RWPE2 (cell line): ENCODE data around the gene OR2H2.
A peak's percentile ranks its signal among the peaks of the same experiment; 100 is the strongest.

Experiments used
- ATAC-seq: fragments of 200-7000 bp; cut with Tn5 transposase; 3 replicates; pipeline ENCODE4 v1.9.1; 2021; ENCODE audit warnings: low read depth
- DNase-seq: peaks from one replicate; pipeline ENCODE4 v3.0.0-alpha.2; 2020; ENCODE audit warnings: low spot score
- H3K27ac ChIP-seq: fragments of 450-650 bp; 2 replicates; pipeline ENCODE4 v1.5.1; 2017; ENCODE audit warnings: mild to moderate bottlenecking; ENCODE audit not compliant: poor library complexity, severe bottlenecking
- H3K27me3 ChIP-seq: fragments of 250-450 bp; sonication (Bioruptor Pico); 2 replicates; pipeline ENCODE4 v1.5.1; 2021; ENCODE audit warnings: mild to moderate bottlenecking, moderate library complexity; ENCODE audit not compliant: insufficient read depth, poor library complexity, severe bottlenecking
- H3K36me3 ChIP-seq: fragments of 250-450 bp; sonication (Bioruptor Pico); 2 replicates; pipeline ENCODE4 v1.5.1; 2020; ENCODE audit warnings: low read depth, mild to moderate bottlenecking, moderate library complexity
- H3K4me1 ChIP-seq: fragments of 250-450 bp; sonication (Bioruptor Pico); 2 replicates; pipeline ENCODE4 v1.5.1; 2021; ENCODE audit warnings: mild to moderate bottlenecking, moderate library complexity; ENCODE audit not compliant: insufficient read depth, poor library complexity, severe bottlenecking
- H3K4me3 ChIP-seq: fragments of 250-450 bp; sonication (Bioruptor Pico); 2 replicates; pipeline ENCODE4 v1.5.1; 2021; ENCODE audit warnings: mild to moderate bottlenecking, moderate library complexity; ENCODE audit not compliant: severe bottlenecking
- H3K9me3 ChIP-seq: fragments of 250-450 bp; sonication (Bioruptor Pico); 2 replicates; pipeline ENCODE4 v1.5.1; 2021; ENCODE audit warnings: mild to moderate bottlenecking, moderate library complexity; ENCODE audit not compliant: severe bottlenecking
- CTCF ChIP-seq: fragments of 450-650 bp; IDR thresholded peaks from one replicate; pipeline ENCODE4 v1.5.1; 2017; ENCODE audit warnings: mild to moderate bottlenecking, moderate library complexity; ENCODE audit not compliant: poor library complexity, severe bottlenecking

The OR2H2 gene

GRCh38 chr6:29593199-29593855, 8.4 kb downstream of the OR2H2 start:
- Histone ChIP-seq H3K4me1 (no peaks in the 10 kb centered on the region), H3K27ac (no peak overlapping the region), H3K27me3 (no peaks in the 10 kb centered on the region), H3K36me3 (no peaks in the 10 kb centered on the region), H3K9me3 (no peaks in the 10 kb centered on the region), H3K4me3 (no peak overlapping the region)
- ATAC-seq (peak; percentile 55; the same call in 1 of the 3 replicates), DNase-seq (no peak)
- TF ChIP-seq CTCF: no peak

GRCh38 chr6:29596381-29596900, 11.5 kb downstream of the OR2H2 start:
- Histone ChIP-seq H3K36me3 (no peaks in the 10 kb centered on the region), H3K9me3 (no peaks in the 10 kb centered on the region), H3K4me1 (no peaks in the 10 kb centered on the region), H3K27me3 (no peaks in the 10 kb centered on the region), H3K27ac (no peak overlapping the region), H3K4me3 (no peak overlapping the region)
- ATAC-seq (no peak), DNase-seq (no peak)
- TF ChIP-seq CTCF: no peak

GRCh38 chr6:29597184-29597583, 12.3 kb downstream of the OR2H2 start:
- ATAC-seq: no peak
- H3K9me3 ChIP-seq: no peaks in the 10 kb centered on the region
- no peak overlapping the region for H3K4me3 ChIP-seq
- peaks cover under 1% of the 10 kb centered on the region; the same call in 1 of the 2 replicates for H3K36me3 ChIP-seq
- no peak for DNase-seq
- H3K4me1 ChIP-seq: no peaks in the 10 kb centered on the region
- H3K27ac ChIP-seq: no peak overlapping the region
- H3K27me3 ChIP-seq: no peaks in the 10 kb centered on the region
- no peak for TF ChIP-seq CTCF

- no peak overlapping the region for H3K27ac ChIP-seq
- no peaks in the 10 kb centered on the region for H3K9me3 ChIP-seq
- peaks cover 8% of the 10 kb centered on the region; the same call in 1 of the 2 replicates for H3K36me3 ChIP-seq
- no peak for TF ChIP-seq CTCF
- DNase-seq (no peak), ATAC-seq (peak; percentile 20; the same call in 1 of the 3 replicates)
- no peaks in the 10 kb centered on the region for H3K4me1 ChIP-seq
- H3K27me3 ChIP-seq: no peaks in the 10 kb centered on the region
- no peak overlapping the region for H3K4me3 ChIP-seq
These were observed 13.3 kb downstream of the OR2H2 start for GRCh38 chr6:29598172-29598747.
